CD4-positive, alpha-beta T cell (primary cell): ENCODE measurements around the gene DSCAML1. TPM values are rescaled to one million over a fixed set of nuclear protein-coding genes. Genes with fewer than 3 reads are reported as not detected.

Experiments
- ATAC-seq: fragments of 200-7000 bp; cut with Tn5 transposase; one replicate; pipeline ENCODE4 v1.10.0; 2022; ENCODE audit warnings: mild to moderate bottlenecking; ENCODE audit not compliant: poor library complexity
- CTCF ChIA-PET: fragments of 350-600 bp; sonication (Branson Sonifier 250); formaldehyde crosslinking; loops from one replicate; lab custom pipeline; 2021; ENCODE audit warnings: antibody characterized with exemption, inconsistent platforms; lab: Charles Lee
- POLR2A ChIA-PET: fragments of 350-600 bp; sonication (Branson Sonifier 250); formaldehyde crosslinking; loops from one replicate; lab custom pipeline; 2021; ENCODE audit warnings: antibody characterized with exemption, inconsistent platforms; lab: Charles Lee
- DNase-seq, 14 experiments: peaks; one replicate each; pipeline ENCODE4 v3.0.0-alpha.2; 2013 to 2020; ENCODE audit warnings: mixed read lengths in 2 of 14
- H3K27ac ChIP-seq, 2 donors: one replicate each; pipeline versions ENCODE4 v1.5.1 to v1.7.0; 2013; ENCODE audit warnings: low read length in 2 of 2, low read depth in 1 of 2, mild to moderate bottlenecking in 1 of 2
- H3K27me3 ChIP-seq, 2 experiments: 1 replicate in 1 of 2; 2 replicates in 1 of 2; pipeline versions ENCODE4 v1.6.1 to v1.7.0; 2013; ENCODE audit warnings: low read length in 2 of 2, control low read depth in 1 of 2, mild to moderate bottlenecking in 1 of 2, moderate library complexity in 1 of 2; ENCODE audit not compliant: insufficient read depth in 2 of 2, control insufficient read depth in 1 of 2
- H3K36me3 ChIP-seq: one replicate; pipeline ENCODE4 v1.6.1; 2013; ENCODE audit warnings: low read length, control low read depth; ENCODE audit not compliant: insufficient read depth
- H3K4me1 ChIP-seq: one replicate; pipeline ENCODE4 v1.6.1; 2013; ENCODE audit warnings: low read length, control low read depth; ENCODE audit not compliant: insufficient read depth
- H3K4me3 ChIP-seq: one replicate; pipeline ENCODE4 v1.5.1; 2013; ENCODE audit warnings: mild to moderate bottlenecking, low read length, moderate library complexity
- H3K9me3 ChIP-seq, 2 experiments: 1 replicate in 1 of 2; 2 replicates in 1 of 2; pipeline versions ENCODE4 v1.6.1 to v1.7.0; 2013; ENCODE audit warnings: low read length in 2 of 2, mild to moderate bottlenecking in 2 of 2, control low read depth in 1 of 2, moderate library complexity in 1 of 2; ENCODE audit not compliant: control insufficient read depth in 1 of 2, insufficient read depth in 1 of 2
- H3K27ac Mint-ChIP-seq: one replicate; pipeline ENCODE4 v1.8.0; 2020; ENCODE audit warnings: mixed read lengths
- H3K27me3 Mint-ChIP-seq: one replicate; pipeline ENCODE4 v1.8.0; 2021; ENCODE audit warnings: mixed read lengths
- H3K36me3 Mint-ChIP-seq: one replicate; pipeline ENCODE4 v1.8.0; 2021; ENCODE audit warnings: low read depth, mixed read lengths
- H3K4me1 Mint-ChIP-seq: one replicate; pipeline ENCODE4 v1.8.0; 2021; ENCODE audit warnings: low read depth, mixed read lengths
- H3K4me3 Mint-ChIP-seq: one replicate; pipeline ENCODE4 v1.8.0; 2020; ENCODE audit warnings: mild to moderate bottlenecking, mixed read lengths
- H3K9me3 Mint-ChIP-seq: one replicate; pipeline ENCODE4 v1.8.0; 2020; ENCODE audit warnings: mixed read lengths
- intact Hi-C, 2 experiments: fragments of 100-400 bp; cut with DNase I in 1 of 2; cut with micrococcal nuclease in 1 of 2; formaldehyde crosslinking; loops; one replicate each; pipeline versions ENCODE4 v1.15.1 to v1.9.0; 2023 to 2025; cut with DNase I, micrococcal nuclease
- total RNA-seq, 174 experiments: library from RNA in 2 of 174; stranded (reverse) in 2 of 174; gene quantifications; one replicate each; pipeline ENCODE4 v1.2.3 and lab custom pipeline; 2021 to 2026
- TF ChIP-seq, protein P1 (sequence below): fragments of 200-600 bp; IDR thresholded peaks from one replicate; pipeline ENCODE4 v1.8.0; 2022; ENCODE audit warnings: antibody characterized with exemption, mild to moderate bottlenecking

DSCAML1 gene
- total RNA-seq, 2 experiments from 2014 or later: 0.22 to 0.61 TPM

DNA sequence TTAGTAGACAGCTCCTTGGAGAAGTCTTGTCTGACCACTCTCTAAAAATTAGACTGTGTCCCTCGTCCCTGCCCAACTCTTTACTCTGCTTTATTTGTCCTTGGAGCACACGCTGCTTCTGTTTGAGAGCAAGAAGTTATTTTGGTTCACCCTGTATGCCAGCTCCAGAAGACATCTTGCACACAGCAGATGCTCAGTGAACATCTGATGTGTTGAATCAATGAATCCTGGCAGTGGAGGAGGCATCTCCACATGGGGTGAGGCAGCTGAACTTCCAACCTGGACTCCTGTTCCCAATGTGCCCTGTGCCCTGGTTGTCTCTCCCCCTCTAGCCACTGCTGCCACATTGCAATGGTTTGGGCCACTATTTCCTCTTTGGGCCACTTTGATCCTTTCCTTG, 255.8 kb downstream of the DSCAML1 start:
- intact Hi-C loops: no loop called here
- CTCF ChIA-PET: no interaction called here
- DNase-seq (no peak), ATAC-seq (no peak)
- Mint-ChIP-seq H3K27me3 (peaks cover 15% of the 10 kb centered on the region), H3K27ac (no peak overlapping the region), H3K9me3 (no peaks in the 10 kb centered on the region), H3K36me3 (no peaks in the 10 kb centered on the region), H3K4me1 (no peaks in the 10 kb centered on the region), H3K4me3 (no peak overlapping the region)
- POLR2A ChIA-PET: no interaction called here
- Histone ChIP-seq H3K4me1 (no peaks in the 10 kb centered on the region), H3K27me3 (no peaks in the 10 kb centered on the region), H3K4me3 (no peak overlapping the region), H3K27ac (no peak overlapping the region), H3K36me3 (no peaks in the 10 kb centered on the region), H3K9me3 (no peaks in the 10 kb centered on the region)
- TF ChIP-seq, protein P1, sequence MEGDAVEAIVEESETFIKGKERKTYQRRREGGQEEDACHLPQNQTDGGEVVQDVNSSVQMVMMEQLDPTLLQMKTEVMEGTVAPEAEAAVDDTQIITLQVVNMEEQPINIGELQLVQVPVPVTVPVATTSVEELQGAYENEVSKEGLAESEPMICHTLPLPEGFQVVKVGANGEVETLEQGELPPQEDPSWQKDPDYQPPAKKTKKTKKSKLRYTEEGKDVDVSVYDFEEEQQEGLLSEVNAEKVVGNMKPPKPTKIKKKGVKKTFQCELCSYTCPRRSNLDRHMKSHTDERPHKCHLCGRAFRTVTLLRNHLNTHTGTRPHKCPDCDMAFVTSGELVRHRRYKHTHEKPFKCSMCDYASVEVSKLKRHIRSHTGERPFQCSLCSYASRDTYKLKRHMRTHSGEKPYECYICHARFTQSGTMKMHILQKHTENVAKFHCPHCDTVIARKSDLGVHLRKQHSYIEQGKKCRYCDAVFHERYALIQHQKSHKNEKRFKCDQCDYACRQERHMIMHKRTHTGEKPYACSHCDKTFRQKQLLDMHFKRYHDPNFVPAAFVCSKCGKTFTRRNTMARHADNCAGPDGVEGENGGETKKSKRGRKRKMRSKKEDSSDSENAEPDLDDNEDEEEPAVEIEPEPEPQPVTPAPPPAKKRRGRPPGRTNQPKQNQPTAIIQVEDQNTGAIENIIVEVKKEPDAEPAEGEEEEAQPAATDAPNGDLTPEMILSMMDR: no peak

DNA sequence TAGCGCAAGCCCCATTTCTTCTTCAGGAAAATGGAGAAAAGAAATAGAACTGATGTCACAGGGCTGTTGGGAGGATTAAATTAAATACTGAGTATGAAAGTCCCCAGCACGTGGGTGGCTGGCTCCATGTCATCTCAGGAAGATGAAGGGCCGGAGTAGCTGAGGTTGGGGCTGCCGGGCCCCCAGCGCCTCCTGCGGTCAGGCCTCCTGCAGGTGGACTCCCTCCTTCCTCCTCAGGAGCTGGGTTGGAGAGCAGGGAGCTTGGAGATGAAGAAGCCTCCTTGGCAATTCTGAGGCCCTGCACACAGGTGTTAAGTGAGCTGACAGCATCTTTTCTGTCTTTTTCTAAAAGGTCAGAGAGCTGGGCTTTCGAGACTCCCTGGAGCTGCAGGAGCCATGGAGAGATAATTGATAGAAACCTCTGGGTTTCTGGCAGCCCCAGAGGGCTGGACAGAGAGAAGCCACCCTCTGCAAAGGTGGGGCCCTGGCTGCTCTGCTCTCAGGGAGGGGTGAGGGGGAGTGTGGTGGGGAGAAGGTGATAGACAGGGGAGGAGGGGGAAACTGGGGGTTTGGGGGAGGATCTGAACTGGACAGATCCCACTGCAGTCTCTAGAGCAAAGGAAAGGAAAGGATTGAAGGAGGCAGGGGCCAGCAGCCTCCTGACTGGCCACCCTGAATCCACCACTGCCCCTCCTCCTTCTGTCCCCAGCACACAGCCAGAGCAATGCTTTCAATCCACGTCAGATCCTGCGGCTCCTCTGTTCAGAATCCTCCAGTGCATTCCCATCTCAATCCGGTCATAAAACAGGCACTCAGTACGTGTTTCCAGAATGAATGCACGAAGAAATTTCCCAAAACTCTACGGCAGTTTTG, 258.5 kb downstream of the DSCAML1 start:
- ChIA-PET CTCF (no interaction called here), POLR2A (no interaction called here)
- Histone ChIP-seq H3K4me3 (no peak overlapping the region), H3K36me3 (no peaks in the 10 kb centered on the region), H3K9me3 (peaks cover 0 to 20% of the 10 kb centered on the region in 2 experiments), H3K27ac (no peak overlapping the region), H3K4me1 (no peaks in the 10 kb centered on the region), H3K27me3 (no peaks in the 10 kb centered on the region)
- Mint-ChIP-seq H3K4me3 (no peak overlapping the region), H3K27ac (no peak overlapping the region), H3K4me1 (no peaks in the 10 kb centered on the region), H3K9me3 (no peaks in the 10 kb centered on the region), H3K36me3 (no peaks in the 10 kb centered on the region), H3K27me3 (peaks cover 19% of the 10 kb centered on the region)
- TF ChIP-seq, protein P1: no peak
- intact Hi-C loops: no loop called here
- DNase-seq (no peak), ATAC-seq (no peak)

DNA sequence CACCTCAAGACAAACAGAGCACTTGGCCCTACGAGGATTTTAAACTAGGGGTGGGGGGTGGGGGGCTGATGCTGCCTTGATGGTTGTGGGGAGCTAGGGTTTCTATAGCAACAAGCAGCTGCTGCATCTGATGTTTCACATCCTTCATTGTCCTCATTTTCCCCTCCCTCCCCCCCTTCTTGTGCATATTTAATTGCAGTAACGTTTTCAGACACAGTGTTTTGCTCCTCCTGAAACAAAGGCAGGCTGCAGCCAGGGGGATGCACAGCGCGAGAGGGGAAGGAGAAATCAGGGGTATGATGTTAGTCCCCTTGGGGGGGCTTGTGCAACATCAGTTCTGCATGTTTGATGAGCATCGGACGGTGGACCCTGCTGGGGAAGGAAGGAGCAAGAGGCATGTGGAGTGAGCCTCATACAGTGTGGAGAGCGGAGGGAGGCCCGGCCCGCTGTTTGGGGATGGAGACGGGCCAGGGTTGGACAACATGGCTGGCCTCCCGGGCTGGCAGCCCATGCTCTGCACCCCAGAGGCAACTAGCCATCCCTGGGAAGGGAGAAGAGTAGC, 261.1 kb downstream of the DSCAML1 start:
- Histone ChIP-seq H3K27me3 (peaks cover 0 to 3% of the 10 kb centered on the region in 2 experiments), H3K4me1 (no peaks in the 10 kb centered on the region), H3K36me3 (no peaks in the 10 kb centered on the region), H3K4me3 (no peak overlapping the region), H3K9me3 (peaks cover 0 to 20% of the 10 kb centered on the region in 2 experiments), H3K27ac (no peak overlapping the region)
- no peak overlapping the region for H3K4me3 Mint-ChIP-seq
- H3K4me1 Mint-ChIP-seq: no peaks in the 10 kb centered on the region
- ATAC-seq (no peak), DNase-seq (no peak)
- H3K36me3 Mint-ChIP-seq: no peaks in the 10 kb centered on the region
- H3K27ac Mint-ChIP-seq: no peak overlapping the region
- H3K27me3 Mint-ChIP-seq: peaks cover 31% of the 10 kb centered on the region
- intact Hi-C loops: no loop called here
- ChIA-PET CTCF (no interaction called here), POLR2A (interaction anchor here (0.6 kb wide), 1 partner anchor 36 kb away, joined by 3 read pairs; no protein-coding TSS in a partner anchor)
- no peaks in the 10 kb centered on the region for H3K9me3 Mint-ChIP-seq
- TF ChIP-seq, protein P1: no peak
